Nasal cavity respiratory epithelium epithelial cell of viscerocranial mucosa (primary cell): ENCODE measurements around the gene UQCRC2. TPM values are rescaled to one million over a fixed set of nuclear protein-coding genes. Genes with fewer than 3 reads are reported as not detected.

Experiments
- total RNA-seq: library from RNA; depleted of rRNA; stranded (reverse); fragments of >200 nt; gene quantifications from 2 replicates; pipeline ENCODE4 v1.2.3, GENCODE V29; 2014

Gene UQCRC2
- total RNA-seq: 219 and 227 TPM in 2 replicates

GRCh38 chr16:21952793-21953540 is at the start of gene UQCRC2:
UQCRC2 (plus strand) TSS chr16:21953361; CDS start chr16:21953424, 63 bp downstream.

GRCh38 chr16:22007509-22008214 is 54.5 kb downstream of the UQCRC2 start, which contains the start of gene MOSMO:
MOSMO (plus strand) TSS chr16:22008111; CDS start chr16:22008302, 191 bp downstream.

Other genes starting within 250 kb of the UQCRC2 start
- gene NPIPB4, start 95.6 kb upstream of the UQCRC2 start, total RNA-seq: 18.5 and 47.0 TPM in 2 replicates
- not detected in 2 replicates for gene PDZD9, start 47.8 kb downstream of the UQCRC2 start, total RNA-seq
- 11.5 and 14.4 TPM in 2 replicates for gene MOSMO, start 54.8 kb downstream of the UQCRC2 start, total RNA-seq
- gene VWA3A, start 139.2 kb downstream of the UQCRC2 start, total RNA-seq: not detected in 2 replicates
- not detected in 2 replicates for gene SDR42E2, start 209.1 kb downstream of the UQCRC2 start, total RNA-seq